Mesenchymal stem cell (in vitro differentiated cells and primary cell): ENCODE measurements around the gene KCNJ15.

ENCODE experiments used
- DNase-seq: peaks from one replicate; pipeline ENCODE4 v3.0.0-alpha.2; 2013
- H2AFZ ChIP-seq: one replicate; pipeline ENCODE4 v1.6.1; 2013; ENCODE audit warnings: low read depth, mild to moderate bottlenecking, control low read depth, inconsistent platforms, low read length, moderate library complexity
- H2AK5ac ChIP-seq: 2 replicates; pipeline ENCODE4 v1.6.1; 2013; ENCODE audit warnings: low read length, moderate library complexity, mild to moderate bottlenecking, inconsistent platforms; ENCODE audit not compliant: severe bottlenecking
- H2BK120ac ChIP-seq: one replicate; pipeline ENCODE4 v1.6.1; 2013; ENCODE audit warnings: low read depth, mild to moderate bottlenecking, inconsistent platforms, low read length, moderate library complexity
- H2BK12ac ChIP-seq, 2 experiments: one replicate each; pipeline ENCODE4 v1.6.1; 2013; ENCODE audit warnings: inconsistent platforms in 2 of 2, low read length in 2 of 2, mild to moderate bottlenecking in 2 of 2, moderate library complexity in 2 of 2, control low read depth in 1 of 2
- H2BK15ac ChIP-seq: one replicate; pipeline ENCODE4 v1.6.1; 2013; ENCODE audit warnings: mild to moderate bottlenecking, low read depth, inconsistent platforms; ENCODE audit not compliant: poor library complexity, severe bottlenecking
- H2BK5ac ChIP-seq: 2 replicates; pipeline ENCODE4 v1.6.1; 2013; ENCODE audit warnings: low read depth, mild to moderate bottlenecking, low read length, control low read depth, inconsistent platforms; ENCODE audit not compliant: poor library complexity, severe bottlenecking
- H3K14ac ChIP-seq, 2 experiments: one replicate each; pipeline ENCODE4 v1.6.1; 2013; ENCODE audit warnings: inconsistent platforms in 2 of 2, low read length in 2 of 2, control low read depth in 1 of 2, mild to moderate bottlenecking in 1 of 2, moderate library complexity in 1 of 2
- H3K18ac ChIP-seq, 2 experiments: one replicate each; pipeline ENCODE4 v1.6.1; 2013; ENCODE audit warnings: inconsistent platforms in 2 of 2, low read length in 2 of 2, control low read depth in 1 of 2, low read depth in 1 of 2, mild to moderate bottlenecking in 1 of 2
- H3K23ac ChIP-seq, 2 experiments: one replicate each; pipeline ENCODE4 v1.6.1; 2013; ENCODE audit warnings: inconsistent platforms in 2 of 2, low read length in 2 of 2, mild to moderate bottlenecking in 2 of 2, moderate library complexity in 2 of 2, control low read depth in 1 of 2
- H3K27ac ChIP-seq: 2 replicates; pipeline ENCODE4 v1.5.1; 2013; ENCODE audit warnings: mild to moderate bottlenecking, moderate library complexity, low read length, control low read depth, inconsistent platforms; ENCODE audit not compliant: poor library complexity, severe bottlenecking
- H3K27me3 ChIP-seq, 2 experiments: 2 replicates each; pipeline versions ENCODE4 v1.6.1 to v1.7.0; 2013; ENCODE audit warnings: low read length in 2 of 2, mild to moderate bottlenecking in 2 of 2, moderate library complexity in 2 of 2, control low read depth in 1 of 2, inconsistent platforms in 1 of 2; ENCODE audit not compliant: control insufficient read depth in 1 of 2, insufficient read depth in 1 of 2
- H3K36me3 ChIP-seq, 2 experiments: 2 replicates each; pipeline versions ENCODE4 v1.6.1 to v1.7.0; 2013; ENCODE audit warnings: low read length in 2 of 2, control low read depth in 1 of 2, inconsistent platforms in 1 of 2, low read depth in 1 of 2, mild to moderate bottlenecking in 1 of 2; ENCODE audit not compliant: insufficient read depth in 2 of 2, control insufficient read depth in 1 of 2
- H3K4ac ChIP-seq, 2 experiments: one replicate each; pipeline ENCODE4 v1.6.1; 2013; ENCODE audit warnings: inconsistent platforms in 2 of 2, low read length in 2 of 2, mild to moderate bottlenecking in 2 of 2, moderate library complexity in 2 of 2, control low read depth in 1 of 2, low read depth in 1 of 2
- H3K4me1 ChIP-seq: 2 replicates; pipeline ENCODE4 v1.6.1; 2013; ENCODE audit warnings: low read depth, low read length, control low read depth; ENCODE audit not compliant: control insufficient read depth, insufficient read depth
- H3K4me2 ChIP-seq: 2 replicates; pipeline ENCODE4 v1.6.1; 2013; ENCODE audit warnings: low read length, mild to moderate bottlenecking, inconsistent platforms; ENCODE audit not compliant: poor library complexity, severe bottlenecking
- H3K4me3 ChIP-seq, 2 experiments: 2 replicates each; pipeline versions ENCODE4 v1.5.1 to v1.7.0; 2013; ENCODE audit warnings: low read length in 2 of 2, mild to moderate bottlenecking in 2 of 2, control low read depth in 1 of 2, low read depth in 1 of 2; ENCODE audit not compliant: insufficient read depth in 1 of 2
- H3K79me1 ChIP-seq: replicated peaks from 2 replicates; pipeline ENCODE4 v1.6.1; 2013; ENCODE audit warnings: mild to moderate bottlenecking, control low read depth, low read length, inconsistent platforms; ENCODE audit not compliant: poor library complexity, severe bottlenecking
- H3K9ac ChIP-seq: 2 replicates; pipeline ENCODE4 v1.7.0; 2013; ENCODE audit warnings: mild to moderate bottlenecking, low read length, moderate library complexity
- H3K9me3 ChIP-seq: 2 replicates; pipeline ENCODE4 v1.7.0; 2013; ENCODE audit warnings: mild to moderate bottlenecking, low read length; ENCODE audit not compliant: control insufficient read depth
- H4K8ac ChIP-seq: one replicate; pipeline ENCODE4 v1.6.1; 2013; ENCODE audit warnings: inconsistent platforms, mild to moderate bottlenecking, low read length, moderate library complexity
- H4K91ac ChIP-seq: one replicate; pipeline ENCODE4 v1.6.1; 2013; ENCODE audit warnings: mild to moderate bottlenecking, low read length, inconsistent platforms
- WGBS: methylation state at CpG from one replicate; pipeline ENCODE4 v1.1.7; 2013; ENCODE audit warnings: mixed read lengths; 5-methylcytosine and 5-hydroxymethylcytosine counted together

Gene KCNJ15

DNA sequence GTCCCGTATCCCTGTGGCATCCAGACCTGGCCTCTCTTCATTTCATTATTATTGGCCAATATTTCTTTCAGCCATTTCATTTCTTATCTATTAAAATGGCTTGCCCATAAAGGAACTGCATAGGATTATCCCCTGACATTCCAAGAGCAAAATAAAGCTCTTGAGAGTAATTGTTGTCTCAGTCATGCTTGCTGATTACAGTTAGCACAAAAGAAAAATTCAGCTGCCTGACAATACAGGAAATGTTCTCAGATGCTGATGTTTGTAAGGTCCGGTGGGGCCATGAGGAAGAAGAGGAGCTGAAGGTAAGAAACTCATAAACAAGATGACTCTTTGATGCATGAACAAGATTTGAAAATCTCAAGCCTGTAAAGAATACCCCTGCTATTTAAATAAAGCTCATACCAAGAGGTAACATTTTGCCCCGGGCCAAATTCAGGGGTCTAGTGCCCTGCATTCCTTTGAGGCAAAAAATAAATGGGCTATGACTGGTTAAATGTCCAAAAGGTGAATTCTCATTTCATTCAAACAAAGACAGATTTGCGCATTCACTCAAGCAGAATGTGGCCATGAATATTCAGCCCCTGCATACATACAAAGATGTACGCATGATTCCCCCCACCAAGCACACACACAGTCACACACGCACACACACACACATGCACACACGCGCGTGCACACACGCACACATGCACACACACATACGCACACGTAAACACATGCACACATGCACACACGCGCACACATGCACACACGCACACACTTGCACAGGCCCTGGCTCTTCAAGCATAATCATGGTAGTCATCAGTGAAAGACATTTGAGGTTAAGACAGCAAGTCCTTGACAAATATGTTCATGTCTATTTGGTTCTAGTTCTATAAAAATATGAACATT lies 44.8 kb downstream of the KCNJ15 start:
- no peaks in the 10 kb centered on the region for H3K9me3 ChIP-seq
- no peak overlapping the region for H3K4ac ChIP-seq
- peak overlapping the region; percentile 72 to 93 for H3K18ac ChIP-seq
- DNase-seq: no peak
- H4K91ac ChIP-seq: peak overlapping the region; percentile 84
- 88% methylated on average over 14 of the region's 15 CpGs for WGBS
- H3K79me1 ChIP-seq: peaks cover 5% of the 10 kb centered on the region
- H2AFZ ChIP-seq: no peak overlapping the region
- peak overlapping the region; percentile 87 to 94 for H2BK12ac ChIP-seq
- H3K36me3 ChIP-seq: peaks cover 6 to 33% of the 10 kb centered on the region in 2 experiments
- H4K8ac ChIP-seq: peak overlapping the region; percentile 87
- no peak overlapping the region for H3K4me3 ChIP-seq
- peak overlapping the region; percentile 36 for H2AK5ac ChIP-seq
- no peak overlapping the region for H3K4me2 ChIP-seq
- no peak overlapping the region for H2BK120ac ChIP-seq
- peak overlapping the region; percentile 83 for H3K9ac ChIP-seq
- H3K14ac ChIP-seq: peak overlapping the region in 1 of 2 experiments; percentile 50
- peaks cover 9% of the 10 kb centered on the region for H3K4me1 ChIP-seq
- H3K23ac ChIP-seq: peak overlapping the region in 1 of 2 experiments; percentile 57
- no peak overlapping the region for H2BK5ac ChIP-seq
- peak overlapping the region; percentile 70 for H3K27ac ChIP-seq
- no peak overlapping the region for H2BK15ac ChIP-seq
- no peaks in the 10 kb centered on the region for H3K27me3 ChIP-seq

DNA sequence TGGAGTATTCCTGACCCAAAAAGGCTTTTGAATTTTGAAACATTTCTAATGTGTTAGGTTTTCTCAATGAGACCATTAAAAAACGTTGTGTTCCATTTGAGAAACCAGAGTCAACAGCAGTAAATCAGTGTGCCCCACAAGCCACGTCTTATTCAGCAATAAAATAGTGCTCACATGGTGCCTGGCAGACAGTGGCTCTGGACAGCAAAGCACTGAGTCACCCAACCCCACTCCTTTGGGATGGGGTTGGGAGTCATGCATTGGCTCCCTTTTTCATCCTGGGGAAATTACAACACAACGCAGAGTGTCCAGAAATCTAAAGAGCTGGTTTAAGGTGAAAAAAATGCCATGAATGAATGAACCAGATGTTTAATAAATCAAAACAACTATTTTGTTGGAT lies 46.5 kb downstream of the KCNJ15 start:
- Histone ChIP-seq H2BK12ac (no peak overlapping the region), H3K4me2 (no peak overlapping the region), H2AFZ (no peak overlapping the region), H3K27me3 (no peaks in the 10 kb centered on the region), H3K79me1 (peaks cover 5% of the 10 kb centered on the region), H3K4me3 (no peak overlapping the region), H3K9me3 (no peaks in the 10 kb centered on the region), H3K27ac (peak overlapping the region; percentile 51), H3K36me3 (peaks cover 6 to 33% of the 10 kb centered on the region in 2 experiments), H3K4ac (no peak overlapping the region), H3K23ac (no peak overlapping the region), H2AK5ac (no peak overlapping the region), H4K8ac (no peak overlapping the region), H4K91ac (no peak overlapping the region), H2BK5ac (no peak overlapping the region), H3K18ac (no peak overlapping the region), H3K14ac (no peak overlapping the region), H2BK120ac (no peak overlapping the region), H3K9ac (peak overlapping the region; percentile 86), H3K4me1 (peaks cover 4% of the 10 kb centered on the region), H2BK15ac (no peak overlapping the region)
- WGBS: 13% methylated on average over 1 of the region's 3 CpGs
- peak; percentile 91 for DNase-seq

DNA sequence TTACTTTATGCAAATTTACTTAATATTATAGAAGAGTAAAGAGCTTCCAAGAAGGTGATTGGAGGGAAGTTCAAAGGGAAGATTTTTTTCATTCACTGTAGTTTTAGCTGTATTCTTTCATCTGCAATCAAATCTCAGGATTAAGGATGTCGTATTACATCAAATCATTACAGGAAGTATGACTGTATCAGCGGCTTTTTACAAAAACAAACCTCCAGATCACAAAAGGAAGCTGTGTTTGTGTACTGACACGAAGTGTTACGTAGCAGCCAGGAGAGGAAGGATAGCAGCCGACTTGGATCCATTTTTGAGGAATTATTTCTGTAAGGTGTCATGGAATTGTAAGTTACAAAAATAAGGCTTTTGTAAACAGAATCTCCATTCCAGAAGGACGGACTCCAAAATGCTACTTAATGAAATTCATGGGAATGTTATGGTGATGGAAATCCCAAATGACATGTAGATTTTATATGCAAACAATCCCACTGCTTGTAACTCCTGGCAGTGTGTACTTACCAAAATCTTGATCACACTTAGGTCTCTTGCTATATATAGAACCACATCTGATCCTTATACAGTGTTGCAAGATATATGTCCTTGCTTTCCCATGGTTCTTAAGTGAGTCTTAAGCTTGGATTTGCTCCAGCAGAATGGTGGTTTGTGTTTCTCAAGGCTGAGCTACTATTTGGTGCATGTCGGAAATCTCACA lies 49.8 kb downstream of the KCNJ15 start:
- H2BK15ac ChIP-seq: no peak overlapping the region
- WGBS: 15% methylated on average over 5 of the region's 7 CpGs
- no peak overlapping the region for H3K4me3 ChIP-seq
- peak overlapping the region; percentile 40 for H2AK5ac ChIP-seq
- H2BK120ac ChIP-seq: no peak overlapping the region
- H4K8ac ChIP-seq: no peak overlapping the region
- no peak overlapping the region for H3K18ac ChIP-seq
- H3K4me2 ChIP-seq: no peak overlapping the region
- H3K23ac ChIP-seq: no peak overlapping the region
- no peak overlapping the region for H4K91ac ChIP-seq
- H3K27ac ChIP-seq: peak overlapping the region; percentile 95
- H3K9ac ChIP-seq: peak overlapping the region; percentile 76
- no peak overlapping the region for H2AFZ ChIP-seq
- peak; percentile 98 for DNase-seq
- no peak overlapping the region for H3K4ac ChIP-seq
- H3K9me3 ChIP-seq: no peaks in the 10 kb centered on the region
- H3K14ac ChIP-seq: no peak overlapping the region
- no peaks in the 10 kb centered on the region for H3K79me1 ChIP-seq
- no peak overlapping the region for H2BK5ac ChIP-seq
- peaks cover 3 to 4% of the 10 kb centered on the region in 2 experiments for H3K36me3 ChIP-seq
- no peak overlapping the region for H2BK12ac ChIP-seq
- H3K27me3 ChIP-seq: no peaks in the 10 kb centered on the region
- peaks cover 10% of the 10 kb centered on the region for H3K4me1 ChIP-seq
